ELR (cell line): ENCODE data around the gene SFTPA1.
"Not testable (repeated sequence)": the region's sequence is repeated elsewhere in the genome, so short reads cannot be mapped to it uniquely, and the experiment has no call there.

Experiments
- DNase-seq: peaks from one replicate; pipeline ENCODE4 v3.0.0-alpha.2; 2015; ENCODE audit warnings: low read depth

SFTPA1 gene

DNA sequence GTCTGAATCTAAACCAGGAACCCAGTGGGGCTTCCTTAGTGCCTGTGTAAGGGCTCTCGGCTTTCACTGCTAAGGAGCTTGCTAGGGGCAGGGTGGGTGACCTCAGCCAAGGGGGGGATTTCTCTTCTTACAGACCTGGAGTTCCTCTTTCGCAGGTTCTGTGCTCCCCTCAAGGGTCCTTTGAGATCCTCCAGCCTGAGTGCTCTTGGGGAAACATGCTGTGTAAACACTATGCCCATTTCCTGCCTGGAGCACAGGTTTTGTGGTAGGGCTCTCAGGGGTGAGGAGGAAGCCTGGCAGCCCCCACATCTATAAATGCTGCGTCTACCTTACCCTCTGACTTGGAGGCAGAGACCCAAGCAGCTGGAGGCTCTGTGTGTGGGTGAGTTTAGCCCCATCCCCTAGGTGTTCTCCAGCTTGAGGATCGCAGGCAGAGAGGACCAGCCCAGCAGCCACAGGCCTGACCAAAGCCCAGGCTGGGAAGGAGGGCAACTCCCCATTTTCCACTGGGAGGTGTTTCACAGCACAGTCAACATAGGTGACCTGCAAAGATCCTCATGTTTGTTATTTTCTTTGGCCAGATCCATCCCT lies at the start of gene SFTPA1:
TSS of gene SFTPA1 (plus strand) at position 339 of the 591 bp plus-strand sequence. CDS start 887 bp downstream, outside the sequence.
- DNase-seq: no peak

DNA sequence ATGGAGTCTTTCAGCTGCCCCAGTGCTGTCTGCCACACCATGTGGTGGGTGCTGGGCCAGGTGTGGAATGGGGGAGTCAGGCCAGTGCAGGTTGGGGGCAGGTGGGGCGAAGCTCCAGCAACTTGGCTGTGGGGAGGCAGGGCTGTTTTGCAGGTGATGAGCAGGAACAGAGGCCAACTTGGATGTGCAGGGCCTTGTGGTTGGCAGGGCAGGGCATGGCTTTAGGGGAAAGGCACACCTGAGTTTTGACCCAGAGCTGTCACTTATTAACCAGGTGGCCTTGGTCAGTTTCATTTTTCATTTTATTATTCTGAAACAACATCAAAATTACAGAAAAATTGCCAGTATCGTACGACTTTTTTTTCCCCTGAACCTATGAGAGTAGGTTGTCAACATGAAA lies 49.5 kb upstream of the SFTPA1 start:
- no peak for DNase-seq

DNA sequence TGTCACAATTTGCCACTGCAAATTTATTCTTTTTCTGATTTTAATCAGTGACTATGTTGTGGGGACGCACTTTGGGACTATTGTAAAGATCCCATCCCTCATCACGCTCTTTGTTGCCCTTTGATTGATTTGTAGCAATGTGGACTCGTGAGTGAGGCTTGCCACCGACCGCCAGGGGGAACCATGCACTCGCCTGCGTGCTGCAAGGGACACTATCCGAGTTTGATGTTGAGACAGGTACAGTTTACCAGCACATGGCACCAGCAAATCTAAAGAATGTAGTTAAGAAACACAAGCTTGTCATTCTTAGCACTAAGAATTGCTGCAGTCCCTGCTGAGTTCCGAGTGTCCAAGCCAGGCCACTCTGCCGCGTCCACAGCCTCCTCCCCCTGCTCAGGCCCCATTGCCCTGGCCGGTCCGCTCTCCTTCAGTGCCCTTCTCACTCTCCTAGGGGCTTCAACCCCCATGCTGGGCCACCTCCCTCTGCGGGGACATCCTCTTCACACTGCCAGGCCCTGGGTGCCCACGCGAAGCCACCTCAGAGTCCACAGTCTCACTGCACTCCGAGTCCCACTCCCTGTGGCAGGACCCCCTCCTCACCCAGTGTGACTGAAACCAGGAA lies 48.5 kb upstream of the SFTPA1 start:
- DNase-seq: peak; percentile 65

DNA sequence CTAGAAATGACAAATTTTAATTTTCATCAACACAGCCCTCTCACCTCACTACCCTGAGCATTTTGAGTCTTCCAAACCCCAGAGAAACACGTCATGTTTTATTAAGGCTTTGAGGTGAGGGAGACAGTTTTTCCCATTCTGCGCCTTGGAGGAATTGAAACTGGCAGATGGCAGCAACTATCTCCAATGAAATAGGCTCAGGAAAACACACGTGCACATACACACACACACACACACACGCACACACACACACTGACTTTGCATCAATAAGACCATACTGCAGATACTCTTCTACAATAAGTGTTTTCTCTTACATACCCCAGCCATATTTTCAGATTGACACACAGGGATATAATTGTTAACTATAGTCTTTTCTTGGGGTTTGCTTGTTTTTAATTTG lies 47.3 kb upstream of the SFTPA1 start:
- no peak for DNase-seq

DNA sequence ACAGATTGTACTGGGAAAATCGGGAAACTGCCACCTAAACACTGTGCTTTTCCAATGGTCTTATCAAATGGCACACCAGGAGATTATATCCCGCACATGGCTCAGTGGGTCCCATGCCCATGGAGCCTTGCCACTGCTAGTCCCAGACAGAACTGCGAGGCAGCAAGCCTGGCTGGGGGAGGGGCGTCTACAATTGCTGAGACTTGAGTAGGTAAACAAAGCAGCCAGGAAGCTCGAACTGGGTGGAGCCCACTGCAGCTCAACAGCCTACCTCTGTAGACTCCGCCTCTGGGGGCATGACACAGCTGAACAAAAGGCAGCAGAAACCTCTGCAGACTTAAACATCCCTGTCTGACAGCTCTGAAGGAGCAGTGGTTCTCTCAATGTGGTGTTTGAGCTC lies 40.1 kb upstream of the SFTPA1 start:
- DNase-seq: not testable (repeated sequence)

DNA sequence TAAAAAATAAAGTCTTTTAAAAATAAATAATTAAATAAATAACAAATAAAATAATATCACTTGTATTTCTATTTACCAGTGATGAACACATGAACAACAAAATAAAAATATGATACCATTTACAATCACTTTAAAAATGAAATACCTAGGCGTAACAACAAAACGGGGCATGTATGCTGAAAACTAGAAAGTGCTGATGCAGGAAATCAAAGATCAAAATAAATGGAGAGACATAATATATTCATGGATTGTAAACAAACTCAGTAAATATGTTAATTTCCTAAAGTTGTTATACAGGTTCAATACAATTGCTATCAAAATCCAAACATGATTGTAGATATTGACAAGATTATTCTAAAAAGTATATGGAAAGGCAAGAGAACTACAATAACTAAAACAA lies 31.4 kb upstream of the SFTPA1 start:
- DNase-seq: no peak

DNA sequence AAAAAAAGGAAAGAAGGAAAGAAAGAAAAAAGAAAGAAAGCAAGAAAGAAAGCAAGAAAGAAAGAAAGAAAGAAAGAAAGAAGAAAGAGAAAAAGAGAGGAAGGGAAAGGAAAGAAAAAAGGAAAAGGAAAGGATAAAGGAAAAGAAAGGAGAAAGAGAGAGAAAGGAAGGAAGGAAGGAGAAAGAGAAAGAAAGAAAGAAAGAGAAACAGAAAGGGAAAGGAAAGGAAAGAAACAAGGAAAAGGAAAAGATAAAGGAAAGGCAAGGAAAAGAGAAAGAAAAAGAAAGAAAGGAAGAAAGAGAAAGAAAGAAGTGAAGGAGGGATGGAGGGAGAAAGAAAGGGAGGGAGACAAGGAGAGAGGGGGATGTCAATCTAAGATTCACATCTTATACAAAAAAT lies 29.7 kb upstream of the SFTPA1 start:
- DNase-seq: no peak

DNA sequence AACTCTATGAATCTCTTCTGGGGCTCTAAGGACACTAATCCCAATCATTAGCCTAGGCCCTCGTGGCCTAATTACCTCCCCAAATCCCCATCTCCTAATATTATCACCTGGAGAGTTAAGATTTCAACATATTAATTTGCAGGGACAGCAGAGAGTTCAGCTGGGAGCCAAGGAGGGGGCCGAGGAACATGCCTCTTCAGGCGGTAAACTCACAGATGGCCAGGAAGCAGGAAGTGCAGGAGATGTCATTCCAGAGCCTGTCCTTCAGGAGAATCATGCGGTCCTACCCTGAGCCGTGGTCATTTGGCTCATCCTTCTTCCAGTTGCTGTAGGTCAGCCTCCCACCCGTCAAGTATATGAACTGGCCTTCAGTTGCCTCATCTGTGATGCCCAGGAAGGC lies 28.6 kb upstream of the SFTPA1 start:
- DNase-seq: no peak

DNA sequence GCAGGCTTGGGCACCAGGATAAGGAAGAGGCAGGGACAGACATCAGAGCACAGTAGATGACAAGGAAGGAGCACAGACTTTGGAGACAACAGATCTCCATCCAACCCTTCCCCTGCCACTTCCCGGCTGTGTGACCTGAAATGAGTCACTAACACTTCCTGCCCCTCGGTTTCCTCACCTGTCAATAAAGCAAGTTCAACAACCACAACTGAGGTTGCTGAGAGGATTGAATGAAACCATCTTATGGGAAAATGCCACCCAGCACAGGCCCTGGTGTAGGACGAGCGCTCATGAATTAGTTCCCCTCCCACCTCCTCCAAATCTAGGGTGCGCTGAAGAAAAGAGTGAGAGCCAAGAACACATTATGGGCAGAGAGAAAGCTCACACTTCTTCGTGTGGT lies 27.8 kb upstream of the SFTPA1 start:
- DNase-seq: not testable (repeated sequence)

DNA sequence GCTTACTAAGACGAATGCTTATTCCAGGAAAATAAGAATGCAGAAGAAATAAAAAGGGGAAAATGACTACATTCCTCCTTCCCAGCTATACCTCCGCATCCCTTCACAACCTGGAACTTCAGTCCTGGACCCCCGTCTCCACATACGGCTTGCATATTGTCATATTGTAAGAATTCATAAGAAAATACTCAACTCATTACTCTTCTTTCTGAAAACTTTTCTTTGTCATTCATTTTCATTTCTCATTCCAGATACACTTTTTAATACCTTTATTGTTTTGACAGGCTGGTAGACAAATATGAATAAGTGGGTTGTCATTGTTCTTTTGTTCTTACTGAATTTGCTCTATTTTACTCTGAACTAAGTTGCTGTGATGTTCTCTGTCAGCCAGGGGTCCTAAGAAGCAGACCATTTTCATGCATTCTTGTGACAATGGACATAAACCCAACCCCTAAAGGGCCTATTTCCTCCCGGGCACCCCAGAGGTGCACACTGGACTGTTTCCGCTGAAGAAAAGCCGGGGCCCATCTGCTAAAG lies 27.2 kb upstream of the SFTPA1 start:
- no peak for DNase-seq

DNA sequence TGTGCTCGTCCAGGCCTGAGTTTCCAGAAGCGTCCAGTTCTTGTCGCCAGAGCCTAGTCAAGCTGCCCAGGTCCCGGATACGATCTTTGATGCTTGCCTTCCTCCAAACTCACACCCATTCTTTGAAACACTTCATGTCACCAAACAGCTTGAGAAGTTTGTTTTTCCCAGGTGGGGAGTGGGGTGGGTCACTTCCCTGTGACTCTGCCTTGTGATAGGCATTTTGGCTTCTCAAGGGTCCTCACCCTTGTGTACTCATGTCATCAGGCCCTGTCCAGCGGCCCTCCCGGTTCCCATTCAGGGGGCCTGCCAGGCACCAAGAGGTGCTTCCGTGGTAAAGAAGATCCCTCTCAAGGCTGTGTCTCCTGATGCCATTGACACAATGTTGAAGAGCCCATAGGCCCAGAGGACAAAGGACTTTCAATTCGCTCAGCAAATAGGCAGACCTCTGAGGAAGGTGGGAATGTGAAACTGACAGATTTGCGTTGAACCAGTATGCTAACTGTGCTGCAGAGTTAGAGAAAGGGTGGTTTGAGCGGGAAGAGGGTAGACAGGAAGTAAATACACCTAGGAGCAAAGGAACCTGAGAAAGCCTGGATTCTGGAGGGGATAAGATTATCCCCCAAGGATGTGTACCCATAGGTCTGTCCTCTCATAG lies 24.7 kb upstream of the SFTPA1 start:
- no peak for DNase-seq

DNA sequence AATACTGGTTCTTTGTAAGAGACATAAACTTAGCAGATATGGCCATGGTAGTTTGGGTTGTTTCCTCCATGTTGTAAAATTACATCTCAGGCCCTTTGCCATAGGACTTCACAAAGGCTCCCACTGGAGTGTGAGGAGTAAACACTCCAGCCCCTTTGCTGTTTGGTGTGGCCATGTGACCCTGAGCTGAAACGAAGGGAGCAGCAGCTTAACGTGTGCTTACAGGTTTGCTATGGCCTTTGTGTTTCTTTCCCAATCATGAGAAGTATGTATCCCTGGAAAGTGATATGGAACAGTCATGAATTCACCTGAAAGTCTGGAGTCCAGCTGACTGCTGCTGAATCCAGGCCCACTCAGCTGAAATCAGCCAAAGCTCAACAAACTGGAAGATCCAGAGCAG lies 23.8 kb upstream of the SFTPA1 start:
- DNase-seq: no peak

DNA sequence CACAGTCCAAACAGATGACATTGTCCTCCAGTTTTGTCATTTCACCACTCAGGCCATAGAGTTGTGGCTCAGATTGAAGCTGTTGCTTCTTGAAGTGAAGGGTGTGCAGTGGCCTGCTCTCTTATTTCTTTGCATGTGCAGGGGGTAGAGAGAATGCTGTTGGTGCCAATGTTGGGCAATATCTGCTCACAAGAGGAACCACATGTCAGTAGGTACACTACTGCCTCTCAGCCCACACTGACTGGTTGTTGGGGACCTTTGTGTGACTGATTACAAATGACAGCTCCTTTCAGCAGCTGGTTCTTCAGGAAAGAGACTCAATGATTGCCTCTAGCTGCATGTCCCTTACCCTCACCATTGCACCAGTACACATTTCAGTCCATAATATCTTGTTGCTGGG lies 21.9 kb upstream of the SFTPA1 start:
- DNase-seq: no peak

DNA sequence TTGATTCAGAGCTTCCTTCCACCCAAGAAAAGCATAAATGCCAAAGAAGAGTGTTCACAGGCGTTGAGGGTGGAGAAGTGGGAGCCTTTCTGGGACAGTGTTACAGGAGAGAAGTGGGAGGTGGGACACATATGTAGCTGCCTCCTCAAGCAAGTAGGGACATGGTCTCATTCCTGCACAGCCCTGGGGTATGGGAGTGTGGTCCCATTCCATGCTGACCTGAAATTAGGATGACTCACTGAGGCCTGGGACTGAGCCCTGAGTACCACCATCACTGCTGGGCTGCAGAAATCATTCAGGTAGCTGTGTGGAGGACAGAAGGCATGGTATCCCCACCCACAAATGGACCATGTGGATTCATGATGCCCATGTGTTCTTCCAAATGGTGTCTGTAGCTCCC lies 17.4 kb upstream of the SFTPA1 start:
- no peak for DNase-seq

DNA sequence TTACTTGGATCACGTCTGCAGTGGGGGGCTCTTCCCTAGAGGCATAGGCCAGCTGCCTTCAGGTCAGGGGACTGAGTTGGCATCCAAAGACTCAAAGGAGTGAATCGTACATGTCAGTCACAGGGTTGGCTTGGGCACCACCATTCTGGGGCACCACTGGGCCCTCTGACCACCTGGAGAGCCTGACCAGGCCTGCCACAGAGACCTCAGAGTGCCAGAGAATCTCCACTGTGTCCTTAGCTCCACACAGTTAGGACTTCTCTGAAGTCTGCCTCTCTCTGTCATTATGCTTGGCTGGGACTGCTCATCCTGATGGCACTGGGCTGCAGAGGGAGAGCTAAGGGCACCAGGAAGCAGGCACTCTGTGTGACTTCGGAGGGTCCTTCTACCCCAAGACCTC lies 16.2 kb upstream of the SFTPA1 start:
- not testable (repeated sequence) for DNase-seq

DNA sequence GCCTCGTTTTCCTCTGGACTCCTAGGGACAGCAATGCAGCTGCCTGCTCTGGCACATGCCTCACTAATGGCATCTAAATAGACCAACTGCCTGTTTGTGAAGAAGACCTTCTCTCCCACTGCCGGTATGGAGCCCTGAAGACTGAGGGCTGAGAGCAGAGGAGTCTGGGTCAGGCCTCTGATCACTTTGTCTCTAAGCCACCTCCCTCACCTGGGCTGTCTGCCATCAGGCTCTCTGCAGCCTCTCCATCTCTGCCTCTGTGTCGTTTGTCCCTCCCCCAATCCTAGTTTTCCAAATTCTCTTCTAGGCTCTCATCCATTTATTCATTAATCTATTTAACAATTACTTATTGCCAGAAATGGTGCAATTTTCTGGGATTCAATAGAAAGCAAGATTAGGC lies 15.2 kb upstream of the SFTPA1 start:
- DNase-seq: no peak

DNA sequence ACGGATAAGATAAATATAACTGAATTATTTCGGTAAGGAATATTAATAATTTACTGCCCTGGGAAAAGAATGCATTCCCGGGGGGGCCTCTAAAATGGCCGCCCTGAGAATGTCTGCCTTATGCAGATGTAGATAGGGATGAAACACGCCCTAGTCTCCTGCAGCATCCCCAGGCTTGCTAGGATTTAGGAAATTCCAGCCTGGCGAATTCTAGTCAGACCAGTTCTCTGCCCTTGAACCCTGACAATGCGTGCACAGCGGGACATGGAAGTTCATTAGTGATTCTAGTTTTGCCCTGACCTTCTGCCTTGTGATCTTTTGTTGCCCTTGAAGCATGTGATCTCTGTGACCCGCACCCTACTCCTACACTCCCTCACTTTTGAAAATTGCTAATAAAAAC lies 11.1 kb upstream of the SFTPA1 start:
- DNase-seq: not testable (repeated sequence)

DNA sequence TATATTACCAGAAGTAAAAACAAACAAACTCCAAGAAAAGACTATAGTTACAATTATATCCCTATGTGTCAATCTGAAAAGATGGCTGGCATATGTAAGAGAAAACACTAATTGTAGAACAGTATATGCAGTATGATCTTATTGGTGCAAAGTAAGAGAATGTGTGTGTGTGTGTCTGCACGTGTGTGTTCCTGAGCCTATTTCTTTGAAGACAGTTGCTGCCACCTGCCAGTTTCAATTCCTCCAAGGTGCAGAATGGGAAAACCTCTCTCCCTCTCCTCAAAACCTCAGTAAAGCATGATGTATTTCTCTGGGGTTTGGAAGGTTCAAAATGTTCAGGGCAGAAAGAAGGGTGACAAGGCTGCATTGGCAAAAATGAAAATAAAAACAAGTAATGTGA lies 8.8 kb upstream of the SFTPA1 start:
- no peak for DNase-seq

DNA sequence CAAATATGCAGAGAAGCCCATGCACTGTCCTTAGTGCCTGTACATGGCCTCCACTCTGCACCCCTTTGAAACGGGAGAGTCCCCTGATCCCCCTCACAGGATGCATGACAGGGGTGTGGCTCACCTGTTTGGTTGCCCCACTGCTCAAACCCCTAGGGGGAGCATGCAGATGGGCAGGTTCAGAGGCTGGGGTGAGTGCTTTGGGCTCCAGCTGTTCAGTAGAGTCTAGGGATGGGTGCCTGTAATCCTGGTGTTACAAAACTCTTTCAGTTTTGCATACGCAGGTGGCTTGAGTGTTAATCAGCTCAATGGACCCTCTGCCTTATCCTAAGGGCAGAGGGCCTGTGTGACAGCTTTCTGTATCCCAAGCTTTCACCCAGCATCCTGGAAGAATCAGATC lies 7.8 kb upstream of the SFTPA1 start:
- DNase-seq: no peak

DNA sequence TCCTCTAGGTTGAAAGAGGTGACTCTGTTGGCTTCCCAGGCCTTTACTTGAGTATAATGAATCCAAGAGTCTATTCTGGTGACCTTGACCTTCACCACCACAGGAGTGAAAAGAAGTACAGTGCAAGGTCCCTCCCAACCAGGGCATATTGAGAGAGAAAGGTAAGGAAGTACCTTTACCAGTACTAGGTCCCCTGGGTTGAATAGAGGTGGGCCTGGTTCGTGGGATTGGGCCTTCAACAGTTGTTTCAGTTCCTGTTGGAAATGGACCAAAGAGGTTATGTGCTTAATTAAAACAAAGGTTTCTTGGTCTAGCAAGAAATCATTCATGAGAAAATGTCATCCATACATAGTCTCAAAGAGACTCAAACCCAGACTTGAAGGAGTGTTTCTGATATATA lies 6.4 kb upstream of the SFTPA1 start:
- DNase-seq: no peak

DNA sequence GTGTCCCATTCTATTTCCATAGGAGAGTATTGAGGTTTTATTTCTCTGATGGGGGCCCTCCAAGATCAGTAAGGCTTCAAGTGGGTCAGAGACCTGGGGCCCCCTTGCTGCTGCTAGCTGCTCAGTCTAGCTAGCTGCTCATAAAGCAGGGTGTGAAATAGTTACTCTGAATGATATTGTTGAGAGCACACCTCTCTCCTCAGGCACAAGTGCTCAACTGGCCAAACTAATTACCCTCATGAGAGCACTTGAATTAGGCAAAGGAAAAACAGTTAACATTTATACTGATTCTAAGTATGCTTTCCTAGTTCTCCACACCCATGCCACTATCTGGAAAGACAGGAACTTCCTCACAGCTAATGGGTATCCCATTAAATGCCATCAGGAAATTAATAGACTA lies 5.4 kb upstream of the SFTPA1 start:
- DNase-seq: no peak

DNA sequence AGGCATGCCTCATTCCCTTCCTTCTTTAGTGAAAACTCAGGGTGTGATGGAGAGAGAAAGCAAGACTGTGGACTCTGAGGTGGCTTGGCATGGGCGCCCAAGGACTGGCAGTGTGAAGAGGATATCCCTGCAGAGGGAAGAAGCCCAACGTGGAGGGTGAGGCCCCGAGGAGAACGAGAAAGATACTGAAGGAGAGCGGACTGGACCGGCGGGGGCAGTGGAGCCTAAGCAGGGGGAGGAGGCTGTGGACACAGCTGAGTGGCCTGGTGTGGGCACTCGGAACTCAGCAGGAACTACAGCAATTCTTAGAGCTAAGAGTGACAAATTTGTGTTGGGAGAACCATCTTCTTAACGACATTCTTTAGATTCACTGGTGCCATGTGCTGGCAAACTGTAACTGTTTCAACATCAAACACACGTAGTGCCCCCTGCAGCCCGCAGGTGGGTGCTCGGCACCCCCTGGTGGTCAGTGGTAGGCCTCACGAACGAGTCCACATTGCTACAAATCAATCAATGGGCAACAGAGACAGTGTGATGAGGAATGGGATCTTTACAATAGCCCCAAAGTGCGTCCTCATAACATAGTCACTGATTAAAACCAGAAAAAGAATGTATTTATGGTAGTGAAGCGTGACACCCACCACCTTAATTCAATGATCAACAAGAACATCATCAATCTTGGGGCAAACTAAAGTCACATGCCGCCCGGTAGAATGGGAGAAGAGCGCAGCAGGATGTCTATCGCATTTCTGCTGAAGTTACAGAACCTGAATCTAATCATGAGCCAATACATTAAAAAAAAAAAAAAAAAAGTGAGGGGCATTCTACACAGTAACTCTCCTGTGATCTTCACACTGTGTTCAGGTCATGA lies 2.0 kb upstream of the SFTPA1 start:
- peak; percentile 44 for DNase-seq
